GM12878 (cell line): ENCODE measurements around the gene ACBD7. TPM values are rescaled to one million over a fixed set of nuclear protein-coding genes. Genes with fewer than 3 reads are reported as not detected.

ENCODE experiments used
- ATAC-seq: fragments of 200-7000 bp; cut with Tn5 transposase; 3 replicates; pipeline ENCODE4 v1.9.1; 2020; ENCODE audit warnings: mild to moderate bottlenecking, moderate library complexity
- BruUV-seq: library from RNA; stranded (reverse); fragments of 400-500 nt; replicated peaks from 2 replicates; lab custom pipeline; 2021; lab: Mats Ljungman, UMichigan
- CTCF ChIA-PET: fragments of 300-600 bp; sonication (Branson Sonifier 250); formaldehyde crosslinking; extraction: SDS; loops from one replicate; lab custom pipeline; 2021; ENCODE audit warnings: inconsistent platforms; lab: Yijun Ruan, JAX
- POLR2A ChIA-PET: fragments of 350-600 bp; formaldehyde crosslinking; extraction: SDS; loops from one replicate; lab custom pipeline; 2021; ENCODE audit warnings: inconsistent platforms; lab: Charles Lee
- RAD21 ChIA-PET: fragments of 300-600 bp; sonication (Branson Sonifier 250); formaldehyde crosslinking; loops from one replicate; lab custom pipeline; 2023; ENCODE audit warnings: antibody characterized with exemption; ENCODE audit not compliant: unreplicated experiment; lab: Charles Lee
- SMC1A ChIA-PET: fragments of 300-600 bp; sonication (Branson Sonifier 250); formaldehyde crosslinking; loops from one replicate; lab custom pipeline; 2023; ENCODE audit not compliant: unreplicated experiment, uncharacterized antibody; lab: Charles Lee
- DNase-seq: peaks from one replicate; pipeline ENCODE4 v3.0.0-alpha.2; 2011; ENCODE audit warnings: low read depth, low spot score
- FAIRE-seq: peaks from 3 replicates; lab custom pipeline; 2011; peaks lifted over from hg19 to GRCh38; lab: Jason Lieb, UNC
- H2AFZ ChIP-seq: 2 replicates; pipeline ENCODE4 v1.6.0; 2011; ENCODE audit warnings: low read depth, low read length, control low read depth; ENCODE audit not compliant: control insufficient read depth
- H3K27ac ChIP-seq: 2 replicates; pipeline ENCODE4 v1.5.1; 2011; ENCODE audit warnings: control low read depth; ENCODE audit not compliant: control insufficient read depth, insufficient read depth
- H3K27me3 ChIP-seq, 2 experiments: replicated peaks in 1 of 2; 2 replicates each; pipeline versions ENCODE4 v1.6.0 to v1.6.1; 2011; ENCODE audit warnings: low read length in 1 of 2; ENCODE audit not compliant: control insufficient read depth in 2 of 2, insufficient read depth in 2 of 2
- H3K36me3 ChIP-seq, 2 experiments: 2 replicates each; pipeline ENCODE4 v1.5.1; 2011; ENCODE audit warnings: low read length in 1 of 2; ENCODE audit not compliant: control insufficient read depth in 2 of 2, insufficient read depth in 2 of 2
- H3K4me1 ChIP-seq: 2 replicates; pipeline ENCODE4 v1.6.1; 2011; ENCODE audit warnings: mild to moderate bottlenecking, low read length, moderate library complexity, mixed read lengths; ENCODE audit not compliant: control insufficient read depth, insufficient read depth
- H3K4me2 ChIP-seq: 2 replicates; pipeline ENCODE4 v1.6.0; 2011; ENCODE audit warnings: control low read depth; ENCODE audit not compliant: control insufficient read depth, insufficient read depth
- H3K4me3 ChIP-seq: fragments of 200-600 bp; sonication (generic); 2 replicates; pipeline ENCODE4 v1.5.1; 2016
- H3K79me2 ChIP-seq: 2 replicates; pipeline ENCODE4 v1.6.0; 2011; ENCODE audit warnings: low read length; ENCODE audit not compliant: control insufficient read depth, insufficient read depth
- H3K9ac ChIP-seq: 2 replicates; pipeline ENCODE4 v1.8.0; 2011; ENCODE audit warnings: low read length, control low read depth, mixed read lengths; ENCODE audit not compliant: control insufficient read depth, insufficient read depth
- H3K9me3 ChIP-seq: replicated peaks from 3 replicates; pipeline ENCODE4 v1.5.1; 2011; ENCODE audit warnings: mild to moderate bottlenecking, low read length; ENCODE audit not compliant: control insufficient read depth, insufficient read depth
- H4K20me1 ChIP-seq: 2 replicates; pipeline ENCODE4 v1.6.0; 2011; ENCODE audit not compliant: control insufficient read depth, insufficient read depth
- IKZF2 ChIP-seq, 2 experiments: fragments of 450-650 bp; IDR thresholded peaks; 2 replicates each; pipeline ENCODE4 v1.6.1; 2017; ENCODE audit warnings: mild to moderate bottlenecking in 2 of 2, moderate library complexity in 2 of 2
- PAX8 ChIP-seq: fragments of 450-650 bp; IDR thresholded peaks from 2 replicates; pipeline ENCODE4 v1.6.1; 2017; ENCODE audit warnings: mild to moderate bottlenecking, moderate library complexity
- POLR2AphosphoS2 ChIP-seq: IDR thresholded peaks from 2 replicates; pipeline ENCODE4 v1.6.1; 2011; ENCODE audit warnings: low read depth, mild to moderate bottlenecking, low read length, improper control_type of control experiment, moderate library complexity
- RELA ChIP-seq: fragments of 450-650 bp; IDR thresholded peaks from 2 replicates; pipeline ENCODE4 v1.8.0; 2014; ENCODE audit warnings: borderline replicate concordance; ENCODE audit not compliant: partially characterized antibody
- SMARCA5 ChIP-seq: fragments of 450-650 bp; IDR thresholded peaks from 2 replicates; pipeline ENCODE4 v1.6.1; 2017; ENCODE audit warnings: mild to moderate bottlenecking
- STAT1 ChIP-seq: fragments of 450-650 bp; conservative IDR thresholded peaks from 2 replicates; pipeline ENCODE4 v1.6.1; 2014; ENCODE audit warnings: antibody characterized with exemption, mild to moderate bottlenecking
- WGBS: methylation state at CpG from one replicate; pipeline ENCODE4 v1.1.6; 2016; ENCODE audit warnings: low lambda C conversion rate; ENCODE audit not compliant: insufficient replicate concordance, insufficient coverage; ENCODE audit errors: missing lambda C conversion rate; 5-methylcytosine and 5-hydroxymethylcytosine counted together
- in situ Hi-C: fragments of 300-500 bp; cut with MboI; formaldehyde crosslinking; loops from 9 replicates; pipeline ENCODE4 v1.14.3; 2018; ENCODE audit warnings: mixed read lengths
- intact Hi-C: fragments of 100-400 bp; cut with micrococcal nuclease; formaldehyde crosslinking; loops from one replicate; pipeline ENCODE4 v1.14.2; 2022; ENCODE audit not compliant: unreplicated experiment
- polyA plus RNA-seq, 11 experiments: library from polyadenylated mRNA; depleted of rRNA in 4 of 11; unstranded in 6 of 11; stranded (reverse) in 5 of 11; fragments of >200 nt; fragmentation: Nextera tagmentation in 4 of 11; fragmentation: Illumina TruSeq in 1 of 11; extraction: Ambion mirVana in 4 of 11; extraction: Trizol in 1 of 11; gene quantifications; 1 replicate in 1 of 11; 2 replicates in 10 of 11; pipeline versions ENCODE4 v1.2.1 to v1.2.3, GENCODE V29; 2011 to 2016; ENCODE audit warnings: inconsistent platforms in 2 of 11, missing spikeins in 2 of 11, low read depth in 1 of 11
- total RNA-seq, 4 experiments: library from RNA; depleted of rRNA in 3 of 4; stranded (reverse); fragments of >200 nt in 3 of 4; fragmentation: Illumina TruSeq in 1 of 4; extraction: Trizol in 1 of 4; gene quantifications; 2 replicates each; pipeline versions ENCODE4 v1.2.1 to v1.2.3, GENCODE V29; 2013 to 2021
- TF ChIP-seq, protein P1 (sequence below): IDR thresholded peaks from 2 replicates; pipeline ENCODE4 v1.6.1; 2012; ENCODE audit warnings: low read length, inconsistent platforms
- TF ChIP-seq, protein P2 (sequence below): fragments of 450-650 bp; formaldehyde crosslinking; IDR thresholded peaks from 2 replicates; pipeline ENCODE4 v1.5.0; 2022; ENCODE audit warnings: mild to moderate bottlenecking, missing genetic modification characterization
- TF ChIP-seq, protein P3 (sequence below): fragments of 450-650 bp; IDR thresholded peaks from 2 replicates; pipeline ENCODE4 v1.6.1; 2017; ENCODE audit warnings: mild to moderate bottlenecking, moderate library complexity

Gene ACBD7
- total and polyA plus RNA-seq, 10 of the 15 experiments (the other 5 are each of a cell fraction or from before 2014, with no cell fraction given) = 0.04 to 0.74 (median 0.36) TPM

DNA sequence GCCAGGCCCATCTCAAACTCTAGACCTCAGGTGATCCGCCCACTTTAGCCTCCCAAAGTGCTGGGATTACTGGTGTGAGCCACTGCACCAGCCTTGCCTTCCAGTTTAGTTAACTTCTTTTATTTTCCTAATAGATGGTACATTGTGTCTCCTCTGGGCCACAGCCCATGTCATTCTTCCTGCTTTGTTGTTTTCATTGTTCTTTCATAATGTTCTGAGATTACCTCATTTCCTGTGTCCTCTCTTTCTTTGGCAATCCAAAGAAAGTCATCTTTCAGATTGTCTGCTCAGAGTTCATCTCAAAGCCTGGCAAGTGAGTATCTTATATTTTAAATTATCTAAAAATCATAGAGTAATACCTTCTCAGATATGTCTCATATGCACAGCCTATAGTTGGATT, 44.9 kb downstream of the ACBD7 start, which contains the start of gene OLAH:
Gene OLAH (plus strand): TSS at position 270 of the 400 bp plus-strand sequence. CDS start 3,346 bp downstream, outside the sequence.
- FAIRE-seq = no peak

More for the DNA sequence above, 44.9 kb downstream of the ACBD7 start, which contains the start of gene OLAH:
- Histone ChIP-seq H3K4me3 (no peak within 1 kb of the TSS), H3K4me2 (no peak within 1 kb of the TSS), H3K9me3 (no peaks in the 10 kb centered on the region; the same call in 2 of the 3 replicates), H3K27me3 (no peaks in the 10 kb centered on the region), H3K9ac (no peak within 1 kb of the TSS), H3K27ac (no peak within 1 kb of the TSS), H4K20me1 (no peaks in the 10 kb centered on the region), H3K4me1 (no peaks in the 10 kb centered on the region; the same call in 1 of the 2 replicates), H3K79me2 (no peaks in the 10 kb centered on the region), H3K36me3 (no peaks in the 10 kb centered on the region), H2AFZ (no peak within 1 kb of the TSS)
- intact Hi-C loops (no loop called here), in situ Hi-C loops (no loop called here)
- POLR2A ChIA-PET = no interaction called here
- SMC1A ChIA-PET = no interaction called here
- BruUV-seq = no TSS peak
- 40% methylated on average over 1 of the region's 1 CpG for WGBS
- CTCF ChIA-PET = no interaction called here
- TF ChIP-seq PAX8 = no peak
- no peak for TF ChIP-seq RELA
- TF ChIP-seq SMARCA5 = no peak
- no peak for TF ChIP-seq IKZF2 (IDR thresholded peaks at IDR 0.05)
- TF ChIP-seq, protein P1, sequence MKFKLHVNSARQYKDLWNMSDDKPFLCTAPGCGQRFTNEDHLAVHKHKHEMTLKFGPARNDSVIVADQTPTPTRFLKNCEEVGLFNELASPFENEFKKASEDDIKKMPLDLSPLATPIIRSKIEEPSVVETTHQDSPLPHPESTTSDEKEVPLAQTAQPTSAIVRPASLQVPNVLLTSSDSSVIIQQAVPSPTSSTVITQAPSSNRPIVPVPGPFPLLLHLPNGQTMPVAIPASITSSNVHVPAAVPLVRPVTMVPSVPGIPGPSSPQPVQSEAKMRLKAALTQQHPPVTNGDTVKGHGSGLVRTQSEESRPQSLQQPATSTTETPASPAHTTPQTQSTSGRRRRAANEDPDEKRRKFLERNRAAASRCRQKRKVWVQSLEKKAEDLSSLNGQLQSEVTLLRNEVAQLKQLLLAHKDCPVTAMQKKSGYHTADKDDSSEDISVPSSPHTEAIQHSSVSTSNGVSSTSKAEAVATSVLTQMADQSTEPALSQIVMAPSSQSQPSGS = no peak
- no peak for TF ChIP-seq STAT1
- TF ChIP-seq, protein P2, sequence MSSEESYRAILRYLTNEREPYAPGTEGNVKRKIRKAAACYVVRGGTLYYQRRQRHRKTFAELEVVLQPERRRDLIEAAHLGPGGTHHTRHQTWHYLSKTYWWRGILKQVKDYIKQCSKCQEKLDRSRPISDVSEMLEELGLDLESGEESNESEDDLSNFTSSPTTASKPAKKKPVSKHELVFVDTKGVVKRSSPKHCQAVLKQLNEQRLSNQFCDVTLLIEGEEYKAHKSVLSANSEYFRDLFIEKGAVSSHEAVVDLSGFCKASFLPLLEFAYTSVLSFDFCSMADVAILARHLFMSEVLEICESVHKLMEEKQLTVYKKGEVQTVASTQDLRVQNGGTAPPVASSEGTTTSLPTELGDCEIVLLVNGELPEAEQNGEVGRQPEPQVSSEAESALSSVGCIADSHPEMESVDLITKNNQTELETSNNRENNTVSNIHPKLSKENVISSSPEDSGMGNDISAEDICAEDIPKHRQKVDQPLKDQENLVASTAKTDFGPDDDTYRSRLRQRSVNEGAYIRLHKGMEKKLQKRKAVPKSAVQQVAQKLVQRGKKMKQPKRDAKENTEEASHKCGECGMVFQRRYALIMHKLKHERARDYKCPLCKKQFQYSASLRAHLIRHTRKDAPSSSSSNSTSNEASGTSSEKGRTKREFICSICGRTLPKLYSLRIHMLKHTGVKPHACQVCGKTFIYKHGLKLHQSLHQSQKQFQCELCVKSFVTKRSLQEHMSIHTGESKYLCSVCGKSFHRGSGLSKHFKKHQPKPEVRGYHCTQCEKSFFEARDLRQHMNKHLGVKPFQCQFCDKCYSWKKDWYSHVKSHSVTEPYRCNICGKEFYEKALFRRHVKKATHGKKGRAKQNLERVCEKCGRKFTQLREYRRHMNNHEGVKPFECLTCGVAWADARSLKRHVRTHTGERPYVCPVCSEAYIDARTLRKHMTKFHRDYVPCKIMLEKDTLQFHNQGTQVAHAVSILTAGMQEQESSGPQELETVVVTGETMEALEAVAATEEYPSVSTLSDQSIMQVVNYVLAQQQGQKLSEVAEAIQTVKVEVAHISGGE (CRISPR knock-in tag) = no peak
- no peak for TF ChIP-seq POLR2AphosphoS2
- TF ChIP-seq, protein P3, sequence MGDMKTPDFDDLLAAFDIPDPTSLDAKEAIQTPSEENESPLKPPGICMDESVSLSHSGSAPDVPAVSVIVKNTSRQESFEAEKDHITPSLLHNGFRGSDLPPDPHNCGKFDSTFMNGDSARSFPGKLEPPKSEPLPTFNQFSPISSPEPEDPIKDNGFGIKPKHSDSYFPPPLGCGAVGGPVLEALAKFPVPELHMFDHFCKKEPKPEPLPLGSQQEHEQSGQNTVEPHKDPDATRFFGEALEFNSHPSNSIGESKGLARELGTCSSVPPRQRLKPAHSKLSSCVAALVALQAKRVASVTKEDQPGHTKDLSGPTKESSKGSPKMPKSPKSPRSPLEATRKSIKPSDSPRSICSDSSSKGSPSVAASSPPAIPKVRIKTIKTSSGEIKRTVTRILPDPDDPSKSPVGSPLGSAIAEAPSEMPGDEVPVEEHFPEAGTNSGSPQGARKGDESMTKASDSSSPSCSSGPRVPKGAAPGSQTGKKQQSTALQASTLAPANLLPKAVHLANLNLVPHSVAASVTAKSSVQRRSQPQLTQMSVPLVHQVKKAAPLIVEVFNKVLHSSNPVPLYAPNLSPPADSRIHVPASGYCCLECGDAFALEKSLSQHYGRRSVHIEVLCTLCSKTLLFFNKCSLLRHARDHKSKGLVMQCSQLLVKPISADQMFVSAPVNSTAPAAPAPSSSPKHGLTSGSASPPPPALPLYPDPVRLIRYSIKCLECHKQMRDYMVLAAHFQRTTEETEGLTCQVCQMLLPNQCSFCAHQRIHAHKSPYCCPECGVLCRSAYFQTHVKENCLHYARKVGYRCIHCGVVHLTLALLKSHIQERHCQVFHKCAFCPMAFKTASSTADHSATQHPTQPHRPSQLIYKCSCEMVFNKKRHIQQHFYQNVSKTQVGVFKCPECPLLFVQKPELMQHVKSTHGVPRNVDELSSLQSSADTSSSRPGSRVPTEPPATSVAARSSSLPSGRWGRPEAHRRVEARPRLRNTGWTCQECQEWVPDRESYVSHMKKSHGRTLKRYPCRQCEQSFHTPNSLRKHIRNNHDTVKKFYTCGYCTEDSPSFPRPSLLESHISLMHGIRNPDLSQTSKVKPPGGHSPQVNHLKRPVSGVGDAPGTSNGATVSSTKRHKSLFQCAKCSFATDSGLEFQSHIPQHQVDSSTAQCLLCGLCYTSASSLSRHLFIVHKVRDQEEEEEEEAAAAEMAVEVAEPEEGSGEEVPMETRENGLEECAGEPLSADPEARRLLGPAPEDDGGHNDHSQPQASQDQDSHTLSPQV = no peak
- no peak for DNase-seq
- no peak for ATAC-seq
- RAD21 ChIA-PET = no interaction called here
